Measurements from ENCODE around the gene TSPEAR.

DNA sequence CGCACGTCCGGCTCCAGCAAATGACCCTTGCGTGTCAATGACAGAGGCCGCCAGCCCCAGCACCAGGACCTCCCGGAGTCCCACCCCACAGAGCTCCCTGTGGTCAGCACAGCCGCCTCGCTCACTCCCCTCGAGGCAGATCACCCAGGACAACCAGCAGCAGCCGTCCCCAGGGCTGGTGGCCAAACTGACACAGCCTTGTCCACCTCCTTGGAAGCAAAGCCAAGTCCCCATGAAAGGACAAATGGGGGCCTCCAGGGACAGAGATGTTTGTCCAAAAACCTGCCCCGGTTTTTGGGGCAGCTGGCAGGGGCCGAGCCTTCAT lies 72.1 kb downstream of the TSPEAR start:
- no peak for TF ChIP-seq KLF16 (CRISPR knock-in tag; IDR thresholded peaks at IDR 0.05)
- TF ChIP-seq, protein P1, sequence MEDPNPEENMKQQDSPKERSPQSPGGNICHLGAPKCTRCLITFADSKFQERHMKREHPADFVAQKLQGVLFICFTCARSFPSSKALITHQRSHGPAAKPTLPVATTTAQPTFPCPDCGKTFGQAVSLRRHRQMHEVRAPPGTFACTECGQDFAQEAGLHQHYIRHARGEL (CRISPR knock-in tag; IDR thresholded peaks at IDR 0.05), result no peak
- TF ChIP-seq MLLT10 (CRISPR knock-in tag; IDR thresholded peaks at IDR 0.05), result no peak
- TF ChIP-seq, protein P2, sequence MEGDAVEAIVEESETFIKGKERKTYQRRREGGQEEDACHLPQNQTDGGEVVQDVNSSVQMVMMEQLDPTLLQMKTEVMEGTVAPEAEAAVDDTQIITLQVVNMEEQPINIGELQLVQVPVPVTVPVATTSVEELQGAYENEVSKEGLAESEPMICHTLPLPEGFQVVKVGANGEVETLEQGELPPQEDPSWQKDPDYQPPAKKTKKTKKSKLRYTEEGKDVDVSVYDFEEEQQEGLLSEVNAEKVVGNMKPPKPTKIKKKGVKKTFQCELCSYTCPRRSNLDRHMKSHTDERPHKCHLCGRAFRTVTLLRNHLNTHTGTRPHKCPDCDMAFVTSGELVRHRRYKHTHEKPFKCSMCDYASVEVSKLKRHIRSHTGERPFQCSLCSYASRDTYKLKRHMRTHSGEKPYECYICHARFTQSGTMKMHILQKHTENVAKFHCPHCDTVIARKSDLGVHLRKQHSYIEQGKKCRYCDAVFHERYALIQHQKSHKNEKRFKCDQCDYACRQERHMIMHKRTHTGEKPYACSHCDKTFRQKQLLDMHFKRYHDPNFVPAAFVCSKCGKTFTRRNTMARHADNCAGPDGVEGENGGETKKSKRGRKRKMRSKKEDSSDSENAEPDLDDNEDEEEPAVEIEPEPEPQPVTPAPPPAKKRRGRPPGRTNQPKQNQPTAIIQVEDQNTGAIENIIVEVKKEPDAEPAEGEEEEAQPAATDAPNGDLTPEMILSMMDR (CRISPR knock-in tag; IDR thresholded peaks at IDR 0.05), result no peak
